HEK293 (cell line): Measurements from ENCODE around the gene ERICH3.

Source experiments
- CTCF ChIA-PET: fragments of 350-600 bp; formaldehyde crosslinking; extraction: SDS; loops from one replicate; lab custom pipeline; 2021; ENCODE audit warnings: antibody characterized with exemption; lab: Yijun Ruan, JAX
- POLR2A ChIA-PET: fragments of 300-600 bp; formaldehyde crosslinking; extraction: SDS; loops from one replicate; lab custom pipeline; 2020; ENCODE audit warnings: antibody characterized with exemption, inconsistent platforms; lab: Yijun Ruan, JAX
- H3K27ac ChIP-seq: fragments of 200-500 bp; sonication (Bioruptor generic); 2 replicates; pipeline ENCODE4 v1.5.1; 2014; ENCODE audit warnings: low read depth, low read length, control low read depth, inconsistent platforms; ENCODE audit errors: extremely low read depth
- H3K36me3 ChIP-seq, 2 experiments: fragments of 200-500 bp in 1 of 2; sonication (Bioruptor generic) in 1 of 2; 1 replicate in 1 of 2; 2 replicates in 1 of 2; pipeline ENCODE4 v1.5.1; 2014 to 2017; ENCODE audit warnings: inconsistent platforms in 2 of 2, low read length in 2 of 2; ENCODE audit not compliant: control insufficient read depth in 2 of 2, insufficient read depth in 1 of 2
- H3K4me1 ChIP-seq: fragments of 200-500 bp; sonication (Bioruptor generic); 2 replicates; pipeline ENCODE4 v1.5.1; 2014; ENCODE audit warnings: mild to moderate bottlenecking, low read length, inconsistent platforms; ENCODE audit not compliant: control insufficient read depth, insufficient read depth
- H3K4me3 ChIP-seq: 2 replicates; pipeline ENCODE4 v1.5.1; 2011; ENCODE audit warnings: low read depth, mild to moderate bottlenecking, control low read depth, low read length, moderate library complexity
- H3K9me3 ChIP-seq: fragments of 200-500 bp; sonication (Bioruptor generic); 2 replicates; pipeline ENCODE4 v1.5.1; 2014; ENCODE audit warnings: low read depth, low read length, inconsistent platforms; ENCODE audit not compliant: control insufficient read depth, insufficient read depth
- BCL11B ChIP-seq: fragments of 450-650 bp; formaldehyde crosslinking; IDR thresholded peaks from 2 replicates; pipeline ENCODE4 v1.5.1; 2016; ENCODE audit warnings: low read depth, missing biosample characterization, missing genetic modification characterization
- EGR2 ChIP-seq: fragments of 450-650 bp; formaldehyde crosslinking; IDR thresholded peaks from 2 replicates; pipeline ENCODE4 v1.5.1; 2016; ENCODE audit warnings: low read depth, missing biosample characterization, missing genetic modification characterization
- ZFHX2 ChIP-seq: fragments of 450-650 bp; formaldehyde crosslinking; conservative IDR thresholded peaks from 2 replicates; pipeline ENCODE4 v1.5.1; 2016; ENCODE audit warnings: missing biosample characterization, missing genetic modification characterization
- ZNF10 ChIP-seq: fragments of 450-650 bp; formaldehyde crosslinking; IDR thresholded peaks from 2 replicates; pipeline ENCODE4 v1.5.1; 2017; ENCODE audit warnings: missing biosample characterization, missing genetic modification characterization
- ZNF132 ChIP-seq: fragments of 450-650 bp; formaldehyde crosslinking; IDR thresholded peaks from 2 replicates; pipeline ENCODE4 v1.5.1; 2017; ENCODE audit warnings: missing biosample characterization, missing genetic modification characterization, borderline replicate concordance
- ZNF174 ChIP-seq: fragments of 450-650 bp; formaldehyde crosslinking; IDR thresholded peaks from 2 replicates; pipeline ENCODE4 v1.5.0; 2017; ENCODE audit warnings: missing biosample characterization, mild to moderate bottlenecking, missing genetic modification characterization
- ZNF239 ChIP-seq: fragments of 450-650 bp; formaldehyde crosslinking; IDR thresholded peaks from 2 replicates; pipeline ENCODE4 v1.5.1; 2016; ENCODE audit warnings: missing biosample characterization, missing genetic modification characterization
- ZNF292 ChIP-seq: fragments of 450-650 bp; formaldehyde crosslinking; IDR thresholded peaks from 2 replicates; pipeline ENCODE4 v1.5.1; 2016; ENCODE audit warnings: low read depth, missing biosample characterization, missing genetic modification characterization, borderline replicate concordance
- ZNF473 ChIP-seq: fragments of 450-650 bp; formaldehyde crosslinking; IDR thresholded peaks from 2 replicates; pipeline ENCODE4 v1.5.1; 2017; ENCODE audit warnings: missing biosample characterization, missing genetic modification characterization
- ZNF521 ChIP-seq: fragments of 450-650 bp; formaldehyde crosslinking; IDR thresholded peaks from 2 replicates; pipeline ENCODE4 v1.5.1; 2017; ENCODE audit warnings: missing biosample characterization, mild to moderate bottlenecking, missing genetic modification characterization
- ZNF561 ChIP-seq: fragments of 450-650 bp; IDR thresholded peaks from 2 replicates; pipeline ENCODE4 v1.5.1; 2018; ENCODE audit warnings: missing biosample characterization, missing genetic modification characterization, borderline replicate concordance
- ZNF670 ChIP-seq: fragments of 450-650 bp; formaldehyde crosslinking; IDR thresholded peaks from 2 replicates; pipeline ENCODE4 v1.5.1; 2016; ENCODE audit warnings: missing biosample characterization, missing genetic modification characterization, low read depth
- TF ChIP-seq, protein P1 (sequence below): fragments of 450-650 bp; formaldehyde crosslinking; IDR thresholded peaks from 2 replicates; pipeline ENCODE4 v1.5.1; 2016; ENCODE audit warnings: missing biosample characterization, missing genetic modification characterization, borderline replicate concordance
- TF ChIP-seq, protein P2 (sequence below): fragments of 450-650 bp; formaldehyde crosslinking; IDR thresholded peaks from 2 replicates; pipeline ENCODE4 v1.5.1; 2016; ENCODE audit warnings: missing biosample characterization, missing genetic modification characterization
- TF ChIP-seq, protein P3 (sequence below): fragments of 450-650 bp; formaldehyde crosslinking; IDR thresholded peaks from 2 replicates; pipeline ENCODE4; 2016; ENCODE audit warnings: missing biosample characterization, missing genetic modification characterization
- TF ChIP-seq, protein P4 (sequence below): fragments of 450-650 bp; formaldehyde crosslinking; IDR thresholded peaks from 2 replicates; pipeline ENCODE4 v1.5.1; 2017; ENCODE audit warnings: missing biosample characterization, missing genetic modification characterization

The ERICH3 gene

DNA sequence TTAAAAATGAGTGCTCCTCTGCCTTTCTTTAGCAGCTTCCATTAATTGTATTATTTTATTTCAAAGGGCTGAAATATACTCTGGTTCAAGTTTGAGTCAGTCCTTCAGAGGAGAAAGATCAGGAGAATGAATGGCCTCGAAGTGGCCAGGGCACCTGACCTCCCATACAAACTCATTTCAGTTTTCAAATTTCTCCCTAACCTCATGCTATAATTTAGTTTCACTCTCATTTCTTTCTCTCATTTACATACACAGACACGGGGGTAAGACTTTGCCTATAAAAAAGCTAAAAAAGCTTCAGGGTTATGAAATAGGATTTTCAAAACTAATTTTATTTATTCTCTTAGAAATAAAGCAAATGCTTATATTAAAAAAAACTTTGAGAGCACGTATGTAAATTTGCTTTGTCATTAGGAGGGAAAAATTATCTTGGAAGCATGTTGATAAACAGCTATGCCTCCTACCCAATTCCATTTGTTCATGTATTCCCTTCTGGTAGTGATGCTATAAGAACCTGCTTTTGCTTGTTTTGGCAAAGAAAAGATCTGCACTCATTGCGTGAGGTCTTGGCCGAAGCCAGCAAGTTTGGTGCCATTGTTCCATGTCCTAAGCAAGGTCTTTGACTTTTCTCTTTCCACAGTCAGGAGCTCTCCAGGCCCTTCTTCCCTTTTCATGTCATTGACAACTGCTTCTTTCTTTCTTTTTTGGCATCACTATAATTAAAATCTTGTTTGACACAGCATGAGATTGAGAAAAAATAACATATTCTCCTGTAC is 80.8 kb downstream of the ERICH3 start (continued):
- no peak for TF ChIP-seq ZFHX2
- no peak for TF ChIP-seq ZNF10 (tag by site-specific recombination)
- TF ChIP-seq EGR2 (tag by site-specific recombination): no peak
- TF ChIP-seq, protein P1, sequence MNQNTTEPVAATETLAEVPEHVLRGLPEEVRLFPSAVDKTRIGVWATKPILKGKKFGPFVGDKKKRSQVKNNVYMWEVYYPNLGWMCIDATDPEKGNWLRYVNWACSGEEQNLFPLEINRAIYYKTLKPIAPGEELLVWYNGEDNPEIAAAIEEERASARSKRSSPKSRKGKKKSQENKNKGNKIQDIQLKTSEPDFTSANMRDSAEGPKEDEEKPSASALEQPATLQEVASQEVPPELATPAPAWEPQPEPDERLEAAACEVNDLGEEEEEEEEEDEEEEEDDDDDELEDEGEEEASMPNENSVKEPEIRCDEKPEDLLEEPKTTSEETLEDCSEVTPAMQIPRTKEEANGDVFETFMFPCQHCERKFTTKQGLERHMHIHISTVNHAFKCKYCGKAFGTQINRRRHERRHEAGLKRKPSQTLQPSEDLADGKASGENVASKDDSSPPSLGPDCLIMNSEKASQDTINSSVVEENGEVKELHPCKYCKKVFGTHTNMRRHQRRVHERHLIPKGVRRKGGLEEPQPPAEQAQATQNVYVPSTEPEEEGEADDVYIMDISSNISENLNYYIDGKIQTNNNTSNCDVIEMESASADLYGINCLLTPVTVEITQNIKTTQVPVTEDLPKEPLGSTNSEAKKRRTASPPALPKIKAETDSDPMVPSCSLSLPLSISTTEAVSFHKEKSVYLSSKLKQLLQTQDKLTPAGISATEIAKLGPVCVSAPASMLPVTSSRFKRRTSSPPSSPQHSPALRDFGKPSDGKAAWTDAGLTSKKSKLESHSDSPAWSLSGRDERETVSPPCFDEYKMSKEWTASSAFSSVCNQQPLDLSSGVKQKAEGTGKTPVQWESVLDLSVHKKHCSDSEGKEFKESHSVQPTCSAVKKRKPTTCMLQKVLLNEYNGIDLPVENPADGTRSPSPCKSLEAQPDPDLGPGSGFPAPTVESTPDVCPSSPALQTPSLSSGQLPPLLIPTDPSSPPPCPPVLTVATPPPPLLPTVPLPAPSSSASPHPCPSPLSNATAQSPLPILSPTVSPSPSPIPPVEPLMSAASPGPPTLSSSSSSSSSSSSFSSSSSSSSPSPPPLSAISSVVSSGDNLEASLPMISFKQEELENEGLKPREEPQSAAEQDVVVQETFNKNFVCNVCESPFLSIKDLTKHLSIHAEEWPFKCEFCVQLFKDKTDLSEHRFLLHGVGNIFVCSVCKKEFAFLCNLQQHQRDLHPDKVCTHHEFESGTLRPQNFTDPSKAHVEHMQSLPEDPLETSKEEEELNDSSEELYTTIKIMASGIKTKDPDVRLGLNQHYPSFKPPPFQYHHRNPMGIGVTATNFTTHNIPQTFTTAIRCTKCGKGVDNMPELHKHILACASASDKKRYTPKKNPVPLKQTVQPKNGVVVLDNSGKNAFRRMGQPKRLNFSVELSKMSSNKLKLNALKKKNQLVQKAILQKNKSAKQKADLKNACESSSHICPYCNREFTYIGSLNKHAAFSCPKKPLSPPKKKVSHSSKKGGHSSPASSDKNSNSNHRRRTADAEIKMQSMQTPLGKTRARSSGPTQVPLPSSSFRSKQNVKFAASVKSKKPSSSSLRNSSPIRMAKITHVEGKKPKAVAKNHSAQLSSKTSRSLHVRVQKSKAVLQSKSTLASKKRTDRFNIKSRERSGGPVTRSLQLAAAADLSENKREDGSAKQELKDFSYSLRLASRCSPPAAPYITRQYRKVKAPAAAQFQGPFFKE: no peak
- TF ChIP-seq ZNF292 (tag by site-specific recombination): no peak
- no peak for TF ChIP-seq BCL11B (tag by site-specific recombination)
- TF ChIP-seq, protein P2, sequence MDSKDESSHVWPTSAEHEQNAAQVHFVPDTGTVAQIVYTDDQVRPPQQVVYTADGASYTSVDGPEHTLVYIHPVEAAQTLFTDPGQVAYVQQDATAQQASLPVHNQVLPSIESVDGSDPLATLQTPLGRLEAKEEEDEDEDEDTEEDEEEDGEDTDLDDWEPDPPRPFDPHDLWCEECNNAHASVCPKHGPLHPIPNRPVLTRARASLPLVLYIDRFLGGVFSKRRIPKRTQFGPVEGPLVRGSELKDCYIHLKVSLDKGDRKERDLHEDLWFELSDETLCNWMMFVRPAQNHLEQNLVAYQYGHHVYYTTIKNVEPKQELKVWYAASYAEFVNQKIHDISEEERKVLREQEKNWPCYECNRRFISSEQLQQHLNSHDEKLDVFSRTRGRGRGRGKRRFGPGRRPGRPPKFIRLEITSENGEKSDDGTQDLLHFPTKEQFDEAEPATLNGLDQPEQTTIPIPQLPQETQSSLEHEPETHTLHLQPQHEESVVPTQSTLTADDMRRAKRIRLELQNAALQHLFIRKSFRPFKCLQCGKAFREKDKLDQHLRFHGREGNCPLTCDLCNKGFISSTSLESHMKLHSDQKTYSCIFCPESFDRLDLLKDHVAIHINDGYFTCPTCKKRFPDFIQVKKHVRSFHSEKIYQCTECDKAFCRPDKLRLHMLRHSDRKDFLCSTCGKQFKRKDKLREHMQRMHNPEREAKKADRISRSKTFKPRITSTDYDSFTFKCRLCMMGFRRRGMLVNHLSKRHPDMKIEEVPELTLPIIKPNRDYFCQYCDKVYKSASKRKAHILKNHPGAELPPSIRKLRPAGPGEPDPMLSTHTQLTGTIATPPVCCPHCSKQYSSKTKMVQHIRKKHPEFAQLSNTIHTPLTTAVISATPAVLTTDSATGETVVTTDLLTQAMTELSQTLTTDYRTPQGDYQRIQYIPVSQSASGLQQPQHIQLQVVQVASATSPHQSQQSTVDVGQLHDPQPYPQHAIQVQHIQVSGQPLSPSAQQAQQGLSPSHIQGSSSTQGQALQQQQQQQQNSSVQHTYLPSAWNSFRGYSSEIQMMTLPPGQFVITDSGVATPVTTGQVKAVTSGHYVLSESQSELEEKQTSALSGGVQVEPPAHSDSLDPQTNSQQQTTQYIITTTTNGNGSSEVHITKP (tag by site-specific recombination): no peak
- TF ChIP-seq, all 188 proteins: peak for 0

DNA sequence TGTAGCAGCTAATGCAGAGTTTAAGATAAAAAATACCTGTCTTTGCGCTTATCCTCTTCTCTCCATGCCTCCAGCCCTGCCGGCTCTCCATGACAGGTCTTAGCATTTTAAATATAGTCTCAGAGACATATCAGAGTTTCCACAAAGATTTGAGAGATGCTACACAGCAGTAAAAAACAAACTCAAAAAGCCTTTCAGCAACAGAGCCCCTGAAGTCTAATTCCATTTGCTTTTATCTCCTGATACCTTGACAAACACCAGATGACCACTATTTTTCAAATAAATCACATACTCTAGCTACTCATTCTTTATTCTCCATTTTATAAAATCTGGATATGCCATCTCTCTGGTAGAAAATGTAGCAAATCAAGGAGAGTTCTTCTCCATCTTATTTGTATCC is 81.6 kb downstream of the ERICH3 start:
- H3K9me3 ChIP-seq: no peaks in the 10 kb centered on the region
- ChIA-PET CTCF (interaction anchor here (1.2 kb wide), 1 partner anchor 142 kb away, joined by 3 read pairs; no protein-coding TSS in a partner anchor), POLR2A (no interaction called here)
- no peak overlapping the region for H3K27ac ChIP-seq
- no peaks in the 10 kb centered on the region for H3K36me3 ChIP-seq
- no peaks in the 10 kb centered on the region for H3K4me1 ChIP-seq
- H3K4me3 ChIP-seq: no peak overlapping the region
- TF ChIP-seq ZNF521 (tag by site-specific recombination) (no peak), ZNF132 (tag by site-specific recombination) (no peak)

DNA sequence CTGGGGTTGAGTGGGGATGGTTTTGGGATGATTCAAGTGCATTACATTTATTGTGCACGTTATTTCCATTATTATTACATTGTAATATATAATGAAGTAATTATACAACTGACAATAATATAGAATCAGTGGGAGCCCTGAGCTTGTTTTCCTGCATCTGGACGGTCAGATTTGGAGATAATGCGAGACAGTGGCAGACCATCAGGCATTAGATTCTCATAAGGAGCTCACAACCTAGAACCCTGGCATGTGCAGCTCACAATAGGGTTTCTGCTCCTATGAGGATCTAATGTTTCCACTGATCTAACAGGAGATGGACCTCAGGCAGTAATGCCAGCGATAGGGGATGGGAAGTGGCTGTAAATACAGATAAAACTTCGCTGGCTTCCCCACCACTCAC is 83.3 kb downstream of the ERICH3 start:
- POLR2A ChIA-PET: no interaction called here
- Histone ChIP-seq H3K4me3 (no peak overlapping the region), H3K9me3 (no peaks in the 10 kb centered on the region)
- TF ChIP-seq ZNF561 (tag by site-specific recombination) (no peak), ZNF239 (no peak), ZNF174 (no peak), EGR2 (tag by site-specific recombination) (no peak), ZNF473 (tag by site-specific recombination) (no peak), ZNF670 (tag by site-specific recombination) (no peak)
- TF ChIP-seq, protein P3, sequence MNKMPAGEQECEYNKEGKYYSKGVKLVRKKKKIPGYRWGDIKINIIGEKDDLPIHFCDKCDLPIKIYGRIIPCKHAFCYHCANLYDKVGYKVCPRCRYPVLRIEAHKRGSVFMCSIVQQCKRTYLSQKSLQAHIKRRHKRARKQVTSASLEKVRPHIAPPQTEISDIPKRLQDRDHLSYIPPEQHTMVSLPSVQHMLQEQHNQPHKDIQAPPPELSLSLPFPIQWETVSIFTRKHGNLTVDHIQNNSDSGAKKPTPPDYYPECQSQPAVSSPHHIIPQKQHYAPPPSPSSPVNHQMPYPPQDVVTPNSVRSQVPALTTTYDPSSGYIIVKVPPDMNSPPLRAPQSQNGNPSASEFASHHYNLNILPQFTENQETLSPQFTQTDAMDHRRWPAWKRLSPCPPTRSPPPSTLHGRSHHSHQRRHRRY: no peak
- TF ChIP-seq, protein P4, sequence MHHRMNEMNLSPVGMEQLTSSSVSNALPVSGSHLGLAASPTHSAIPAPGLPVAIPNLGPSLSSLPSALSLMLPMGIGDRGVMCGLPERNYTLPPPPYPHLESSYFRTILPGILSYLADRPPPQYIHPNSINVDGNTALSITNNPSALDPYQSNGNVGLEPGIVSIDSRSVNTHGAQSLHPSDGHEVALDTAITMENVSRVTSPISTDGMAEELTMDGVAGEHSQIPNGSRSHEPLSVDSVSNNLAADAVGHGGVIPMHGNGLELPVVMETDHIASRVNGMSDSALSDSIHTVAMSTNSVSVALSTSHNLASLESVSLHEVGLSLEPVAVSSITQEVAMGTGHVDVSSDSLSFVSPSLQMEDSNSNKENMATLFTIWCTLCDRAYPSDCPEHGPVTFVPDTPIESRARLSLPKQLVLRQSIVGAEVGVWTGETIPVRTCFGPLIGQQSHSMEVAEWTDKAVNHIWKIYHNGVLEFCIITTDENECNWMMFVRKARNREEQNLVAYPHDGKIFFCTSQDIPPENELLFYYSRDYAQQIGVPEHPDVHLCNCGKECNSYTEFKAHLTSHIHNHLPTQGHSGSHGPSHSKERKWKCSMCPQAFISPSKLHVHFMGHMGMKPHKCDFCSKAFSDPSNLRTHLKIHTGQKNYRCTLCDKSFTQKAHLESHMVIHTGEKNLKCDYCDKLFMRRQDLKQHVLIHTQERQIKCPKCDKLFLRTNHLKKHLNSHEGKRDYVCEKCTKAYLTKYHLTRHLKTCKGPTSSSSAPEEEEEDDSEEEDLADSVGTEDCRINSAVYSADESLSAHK (tag by site-specific recombination): no peak
- TF ChIP-seq, all 188 proteins: peak for 0
- H3K27ac ChIP-seq: no peak overlapping the region
- CTCF ChIA-PET: no interaction called here
- H3K36me3 ChIP-seq: no peaks in the 10 kb centered on the region
- H3K4me1 ChIP-seq: no peaks in the 10 kb centered on the region
